B cell (primary cell): Measurements from ENCODE around the gene EEF1A2. TPM values are rescaled to one million over a fixed set of nuclear protein-coding genes. Genes with fewer than 3 reads are reported as not detected.
A peak's percentile ranks its signal among the peaks of the same experiment; 100 is the strongest.

Experiments
- ATAC-seq: fragments of 200-7000 bp; cut with Tn5 transposase; one replicate; pipeline ENCODE4 v1.10.0; 2021; ENCODE audit warnings: low read depth, mild to moderate bottlenecking, moderate number of reproducible peaks, moderate library complexity
- CTCF ChIA-PET: fragments of 350-600 bp; sonication (Branson Sonifier 250); formaldehyde crosslinking; loops from one replicate; lab custom pipeline; 2021; ENCODE audit warnings: antibody characterized with exemption, inconsistent platforms; lab: Charles Lee
- POLR2A ChIA-PET: fragments of 350-600 bp; sonication (Branson Sonifier 250); formaldehyde crosslinking; loops from one replicate; lab custom pipeline; 2021; ENCODE audit warnings: antibody characterized with exemption; lab: Charles Lee
- DNase-seq: peaks from one replicate; pipeline ENCODE4 v3.0.0; 2013
- H2AFZ ChIP-seq: 2 replicates; pipeline ENCODE4 v1.6.1; 2012; ENCODE audit warnings: mild to moderate bottlenecking, low read depth, low read length; ENCODE audit not compliant: insufficient read depth, poor library complexity, severe bottlenecking
- H3K27ac ChIP-seq, 2 donors: 1 replicate in 1 of 2; 2 replicates in 1 of 2; pipeline ENCODE4 v1.5.1; 2012 to 2013; ENCODE audit warnings: low read length in 2 of 2, mild to moderate bottlenecking in 2 of 2, moderate library complexity in 1 of 2
- H3K27me3 ChIP-seq, 4 experiments: fragments of 200-600 bp in 1 of 4; sonication (generic) in 1 of 4; replicated peaks in 1 of 4; 1 replicate in 2 of 4; 2 replicates in 2 of 4; pipeline versions ENCODE4 v1.6.1 to v1.7.0; 2013 to 2016; ENCODE audit warnings: low read length in 3 of 4, mild to moderate bottlenecking in 2 of 4, mixed read lengths in 1 of 4, moderate library complexity in 1 of 4; ENCODE audit not compliant: insufficient read depth in 4 of 4, control insufficient read depth in 3 of 4; ENCODE audit errors: control extremely low read depth in 1 of 4
- H3K36me3 ChIP-seq, 2 experiments: replicated peaks in 1 of 2; 1 replicate in 1 of 2; 2 replicates in 1 of 2; pipeline versions ENCODE4 v1.6.1 to v1.7.1; 2013; ENCODE audit warnings: low read length in 1 of 2; ENCODE audit not compliant: insufficient read depth in 2 of 2, control insufficient read depth in 1 of 2; ENCODE audit errors: control extremely low read depth in 1 of 2, extremely low read depth in 1 of 2
- H3K4me1 ChIP-seq, 2 donors: fragments of 200-600 bp in 1 of 2; sonication (generic) in 1 of 2; 1 replicate in 1 of 2; 2 replicates in 1 of 2; pipeline versions ENCODE4 v1.5.1 to v1.6.1; 2013 to 2017; ENCODE audit warnings: low read length in 2 of 2; ENCODE audit not compliant: control insufficient read depth in 2 of 2, insufficient read depth in 2 of 2
- H3K4me2 ChIP-seq: replicated peaks from 2 replicates; pipeline ENCODE3; 2012; ENCODE audit warnings: mild to moderate bottlenecking, low read depth, low read length; ENCODE audit not compliant: poor library complexity, severe bottlenecking
- H3K4me3 ChIP-seq, 5 experiments: fragments of 200-600 bp in 1 of 5; sonication (generic) in 1 of 5; 1 replicate in 3 of 5; 2 replicates in 2 of 5; pipeline versions ENCODE4 v1.5.1 to v1.7.0; 2011 to 2016; ENCODE audit warnings: low read length in 4 of 5, mild to moderate bottlenecking in 4 of 5, low read depth in 2 of 5, control low read depth in 1 of 5, moderate library complexity in 1 of 5; ENCODE audit not compliant: insufficient read depth in 1 of 5; ENCODE audit errors: control extremely low read depth in 1 of 5, extremely low read depth in 1 of 5
- H3K79me2 ChIP-seq: fragments of 200-600 bp; sonication (generic); one replicate; pipeline ENCODE4 v1.6.0; 2016; ENCODE audit warnings: low read length; ENCODE audit not compliant: control insufficient read depth, insufficient read depth
- H3K9ac ChIP-seq: fragments of 200-600 bp; sonication (generic); 2 replicates; pipeline ENCODE4 v1.6.1; 2017; ENCODE audit warnings: mild to moderate bottlenecking, low read length, moderate library complexity
- H3K9me3 ChIP-seq, 3 donors: one replicate each; pipeline versions ENCODE4 v1.6.1 to v1.7.1; 2013; ENCODE audit warnings: low read length in 2 of 3; ENCODE audit not compliant: control insufficient read depth in 2 of 3, insufficient read depth in 1 of 3; ENCODE audit errors: control extremely low read depth in 1 of 3
- H4K20me1 ChIP-seq: 2 replicates; pipeline ENCODE4 v1.6.0; 2012; ENCODE audit warnings: mild to moderate bottlenecking, low read length; ENCODE audit not compliant: insufficient read depth, control insufficient read depth, poor library complexity, severe bottlenecking
- H3K27ac Mint-ChIP-seq: one replicate; pipeline ENCODE4 v1.8.0; 2021; ENCODE audit warnings: mixed read lengths
- H3K27me3 Mint-ChIP-seq: one replicate; pipeline ENCODE4 v1.8.0; 2021; ENCODE audit warnings: mixed read lengths
- H3K4me1 Mint-ChIP-seq: one replicate; pipeline ENCODE4 v1.8.0; 2021; ENCODE audit warnings: mixed read lengths
- H3K4me3 Mint-ChIP-seq: one replicate; pipeline ENCODE4 v1.8.0; 2021; ENCODE audit warnings: mixed read lengths
- H3K9me3 Mint-ChIP-seq: one replicate; pipeline ENCODE4 v1.8.0; 2022; ENCODE audit warnings: mixed read lengths; ENCODE audit not compliant: insufficient read depth
- EZH2 ChIP-seq: IDR thresholded peaks from 2 replicates; pipeline ENCODE4 v1.6.1; 2012; ENCODE audit warnings: borderline replicate concordance, low read depth, mild to moderate bottlenecking, moderate library complexity, low read length; ENCODE audit not compliant: insufficient read depth, poor library complexity, severe bottlenecking
- WGBS: methylation state at CpG from one replicate; pipeline ENCODE4 v1.1.5; 2013; ENCODE audit warnings: missing lambda C conversion rate; ENCODE audit not compliant: insufficient coverage; 5-methylcytosine and 5-hydroxymethylcytosine counted together
- intact Hi-C: fragments of 100-400 bp; cut with micrococcal nuclease; formaldehyde crosslinking; loops from one replicate; pipeline ENCODE4 v1.10.0; 2022
- polyA plus RNA-seq: library from polyadenylated mRNA; depleted of rRNA; stranded (reverse); fragments of >200 nt; gene quantifications from 2 replicates; pipeline ENCODE4 v1.2.3, GENCODE V29; 2012
- total RNA-seq, 2 donors: library from RNA; stranded (reverse); fragments of 120-200 nt in 1 of 2; gene quantifications; 1 replicate in 1 of 2; 2 replicates in 1 of 2; pipeline versions ENCODE4 v1.2.3 to v1.2.4, GENCODE V29; 2013 to 2022
- TF ChIP-seq, protein P1 (sequence below): fragments of 200-600 bp; IDR thresholded peaks from one replicate; pipeline ENCODE4 v1.8.0; 2022; ENCODE audit warnings: antibody characterized with exemption, mild to moderate bottlenecking

EEF1A2 gene
- total and polyA plus RNA-seq, 2 donors (not counting 1 experiment from before 2014, with no cell fraction given), result 2.2 to 2.9 TPM

GRCh38 chr20:63544958-63545516, 46.2 kb upstream of the EEF1A2 start:
- Histone ChIP-seq H3K27me3 (peaks cover 0 to 8% (median 1%) of the 10 kb centered on the region in 4 experiments), H3K9me3 (no peaks in the 10 kb centered on the region), H2AFZ (no peak overlapping the region), H3K4me2 (peak overlapping the region; percentile 24), H3K27ac (no peak overlapping the region), H3K9ac (no peak overlapping the region), H3K4me1 (peaks cover 44 to 69% of the 10 kb centered on the region in 2 donors), H3K79me2 (no peaks in the 10 kb centered on the region), H3K36me3 (no peaks in the 10 kb centered on the region), H3K4me3 (no peak overlapping the region), H4K20me1 (no peaks in the 10 kb centered on the region)
- no peak for DNase-seq
- no peak for ATAC-seq
- intact Hi-C loops, result no loop called here
- H3K27me3 Mint-ChIP-seq, result no peaks in the 10 kb centered on the region
- TF ChIP-seq EZH2, result no peak
- TF ChIP-seq, protein P1, sequence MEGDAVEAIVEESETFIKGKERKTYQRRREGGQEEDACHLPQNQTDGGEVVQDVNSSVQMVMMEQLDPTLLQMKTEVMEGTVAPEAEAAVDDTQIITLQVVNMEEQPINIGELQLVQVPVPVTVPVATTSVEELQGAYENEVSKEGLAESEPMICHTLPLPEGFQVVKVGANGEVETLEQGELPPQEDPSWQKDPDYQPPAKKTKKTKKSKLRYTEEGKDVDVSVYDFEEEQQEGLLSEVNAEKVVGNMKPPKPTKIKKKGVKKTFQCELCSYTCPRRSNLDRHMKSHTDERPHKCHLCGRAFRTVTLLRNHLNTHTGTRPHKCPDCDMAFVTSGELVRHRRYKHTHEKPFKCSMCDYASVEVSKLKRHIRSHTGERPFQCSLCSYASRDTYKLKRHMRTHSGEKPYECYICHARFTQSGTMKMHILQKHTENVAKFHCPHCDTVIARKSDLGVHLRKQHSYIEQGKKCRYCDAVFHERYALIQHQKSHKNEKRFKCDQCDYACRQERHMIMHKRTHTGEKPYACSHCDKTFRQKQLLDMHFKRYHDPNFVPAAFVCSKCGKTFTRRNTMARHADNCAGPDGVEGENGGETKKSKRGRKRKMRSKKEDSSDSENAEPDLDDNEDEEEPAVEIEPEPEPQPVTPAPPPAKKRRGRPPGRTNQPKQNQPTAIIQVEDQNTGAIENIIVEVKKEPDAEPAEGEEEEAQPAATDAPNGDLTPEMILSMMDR, result no peak
- POLR2A ChIA-PET, result no interaction called here
- H3K4me1 Mint-ChIP-seq, result peaks cover 56% of the 10 kb centered on the region
- no peaks in the 10 kb centered on the region for H3K9me3 Mint-ChIP-seq
- H3K27ac Mint-ChIP-seq, result peak overlapping the region; percentile 70
- CTCF ChIA-PET, result no interaction called here
- 81% methylated on average over 19 of the region's 19 CpGs for WGBS
- peak overlapping the region; percentile 42 for H3K4me3 Mint-ChIP-seq

- Mint-ChIP-seq H3K4me1 (peaks cover 57% of the 10 kb centered on the region), H3K9me3 (no peaks in the 10 kb centered on the region), H3K27ac (peak overlapping the region; percentile 70), H3K4me3 (no peak overlapping the region), H3K27me3 (no peaks in the 10 kb centered on the region)
- Histone ChIP-seq H3K27ac (no peak overlapping the region), H3K4me1 (peaks cover 42 to 70% of the 10 kb centered on the region in 2 donors), H3K27me3 (peaks cover 0 to 5% (median 1%) of the 10 kb centered on the region in 4 experiments), H3K4me3 (no peak overlapping the region), H4K20me1 (no peaks in the 10 kb centered on the region), H2AFZ (no peak overlapping the region), H3K9ac (no peak overlapping the region), H3K79me2 (no peaks in the 10 kb centered on the region), H3K36me3 (no peaks in the 10 kb centered on the region), H3K4me2 (no peak overlapping the region), H3K9me3 (no peaks in the 10 kb centered on the region)
- ATAC-seq (no peak), DNase-seq (no peak)
- POLR2A ChIA-PET, result interaction anchor here (2.0 kb wide), 1 partner anchor 8 kb away, joined by 8 read pairs; no protein-coding TSS in a partner anchor
- CTCF ChIA-PET, result interaction anchor here (2.8 kb wide), 1 partner anchor 8 kb away, joined by 10 read pairs; no protein-coding TSS in a partner anchor
- 86% methylated on average over 27 of the region's 27 CpGs for WGBS
- TF ChIP-seq, protein P1, result no peak
- TF ChIP-seq EZH2, result no peak
- intact Hi-C loops, result no loop called here
Observed at GRCh38 chr20:63544241-63544957, 45.5 kb upstream of the EEF1A2 start.
